Kidney epithelial cell (primary cell): ENCODE data around the gene GAS6. TPM values are rescaled to one million over a fixed set of nuclear protein-coding genes. Genes with fewer than 3 reads are reported as not detected.

Experiments used
- DNase-seq: peaks from one replicate; pipeline ENCODE4 v3.0.0-alpha.2; 2010; ENCODE audit warnings: low read depth
- H3K27me3 ChIP-seq: 2 replicates; pipeline ENCODE4 v1.6.0; 2011; ENCODE audit warnings: low read length; ENCODE audit not compliant: control insufficient read depth, insufficient read depth
- H3K36me3 ChIP-seq: 2 replicates; pipeline ENCODE4 v1.5.1; 2011; ENCODE audit warnings: low read length; ENCODE audit not compliant: control insufficient read depth, insufficient read depth
- H3K4me3 ChIP-seq: 2 replicates; pipeline ENCODE4 v1.5.1; 2011; ENCODE audit warnings: low read depth, mild to moderate bottlenecking, control low read depth, low read length
- total RNA-seq: library from RNA; depleted of rRNA; stranded (reverse); fragments of >200 nt; gene quantifications from 2 replicates; pipeline ENCODE4 v1.2.3, GENCODE V29; 2015
- TF ChIP-seq, protein P1 (sequence below): IDR thresholded peaks from 2 replicates; pipeline ENCODE4 v1.5.1; 2011; ENCODE audit warnings: mild to moderate bottlenecking, moderate library complexity, low read length, control low read depth, inconsistent platforms; ENCODE audit not compliant: insufficient read depth, poor library complexity, severe bottlenecking

GAS6 gene
- total RNA-seq, 1 donor from 2014 or later = 99.6 TPM

GRCh38 chr13:113805431-113806103, 58.3 kb downstream of the GAS6 start:
- no peak overlapping the region for H3K4me3 ChIP-seq
- DNase-seq = no peak
- no peaks in the 10 kb centered on the region for H3K27me3 ChIP-seq
- TF ChIP-seq, protein P1, sequence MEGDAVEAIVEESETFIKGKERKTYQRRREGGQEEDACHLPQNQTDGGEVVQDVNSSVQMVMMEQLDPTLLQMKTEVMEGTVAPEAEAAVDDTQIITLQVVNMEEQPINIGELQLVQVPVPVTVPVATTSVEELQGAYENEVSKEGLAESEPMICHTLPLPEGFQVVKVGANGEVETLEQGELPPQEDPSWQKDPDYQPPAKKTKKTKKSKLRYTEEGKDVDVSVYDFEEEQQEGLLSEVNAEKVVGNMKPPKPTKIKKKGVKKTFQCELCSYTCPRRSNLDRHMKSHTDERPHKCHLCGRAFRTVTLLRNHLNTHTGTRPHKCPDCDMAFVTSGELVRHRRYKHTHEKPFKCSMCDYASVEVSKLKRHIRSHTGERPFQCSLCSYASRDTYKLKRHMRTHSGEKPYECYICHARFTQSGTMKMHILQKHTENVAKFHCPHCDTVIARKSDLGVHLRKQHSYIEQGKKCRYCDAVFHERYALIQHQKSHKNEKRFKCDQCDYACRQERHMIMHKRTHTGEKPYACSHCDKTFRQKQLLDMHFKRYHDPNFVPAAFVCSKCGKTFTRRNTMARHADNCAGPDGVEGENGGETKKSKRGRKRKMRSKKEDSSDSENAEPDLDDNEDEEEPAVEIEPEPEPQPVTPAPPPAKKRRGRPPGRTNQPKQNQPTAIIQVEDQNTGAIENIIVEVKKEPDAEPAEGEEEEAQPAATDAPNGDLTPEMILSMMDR = no peak
- no peaks in the 10 kb centered on the region for H3K36me3 ChIP-seq

DNA sequence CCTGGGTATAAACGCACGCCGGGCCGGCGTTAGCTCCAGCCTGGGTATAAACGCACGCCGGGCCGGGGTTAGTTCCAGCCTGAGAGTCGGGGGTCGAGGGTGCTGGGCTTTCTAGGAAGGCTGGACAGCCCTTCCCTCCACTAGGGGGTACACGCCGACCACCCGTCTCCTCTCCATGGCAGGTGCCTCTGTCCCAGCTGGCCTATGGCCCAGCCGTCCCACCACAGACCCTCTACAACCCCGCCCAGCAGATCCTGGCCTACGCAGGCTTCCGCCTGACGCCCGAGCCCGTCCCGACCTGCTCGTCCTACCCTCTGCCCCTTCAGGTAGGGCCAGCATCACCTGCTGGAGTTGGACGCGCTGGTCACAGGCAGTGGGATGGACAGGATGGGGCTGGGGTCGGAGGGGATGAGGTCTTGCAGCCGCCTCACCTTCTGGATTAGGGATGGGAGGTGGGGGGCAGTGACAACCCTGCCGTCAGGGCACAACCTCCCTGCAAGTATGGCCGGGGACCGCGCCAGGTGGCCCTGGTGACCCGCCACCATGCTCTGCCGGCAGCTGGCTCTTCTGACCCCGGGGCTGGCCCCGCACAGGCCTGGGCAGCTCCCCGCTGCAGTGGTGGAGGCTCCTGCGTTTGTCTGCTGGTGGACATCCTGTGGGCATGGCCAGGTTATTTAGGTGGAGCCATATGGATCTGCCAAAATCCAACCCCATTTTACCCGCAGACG, 59.0 kb downstream of the GAS6 start:
- Histone ChIP-seq H3K4me3 (no peak overlapping the region), H3K27me3 (no peaks in the 10 kb centered on the region), H3K36me3 (no peaks in the 10 kb centered on the region)
- DNase-seq = no peak
- TF ChIP-seq, protein P1 = no peak

GRCh38 chr13:113804017-113804702, 59.7 kb downstream of the GAS6 start:
- no peak for DNase-seq
- H3K4me3 ChIP-seq = no peak overlapping the region
- TF ChIP-seq, protein P1 = no peak
- no peaks in the 10 kb centered on the region for H3K27me3 ChIP-seq
- H3K36me3 ChIP-seq = no peaks in the 10 kb centered on the region

DNA sequence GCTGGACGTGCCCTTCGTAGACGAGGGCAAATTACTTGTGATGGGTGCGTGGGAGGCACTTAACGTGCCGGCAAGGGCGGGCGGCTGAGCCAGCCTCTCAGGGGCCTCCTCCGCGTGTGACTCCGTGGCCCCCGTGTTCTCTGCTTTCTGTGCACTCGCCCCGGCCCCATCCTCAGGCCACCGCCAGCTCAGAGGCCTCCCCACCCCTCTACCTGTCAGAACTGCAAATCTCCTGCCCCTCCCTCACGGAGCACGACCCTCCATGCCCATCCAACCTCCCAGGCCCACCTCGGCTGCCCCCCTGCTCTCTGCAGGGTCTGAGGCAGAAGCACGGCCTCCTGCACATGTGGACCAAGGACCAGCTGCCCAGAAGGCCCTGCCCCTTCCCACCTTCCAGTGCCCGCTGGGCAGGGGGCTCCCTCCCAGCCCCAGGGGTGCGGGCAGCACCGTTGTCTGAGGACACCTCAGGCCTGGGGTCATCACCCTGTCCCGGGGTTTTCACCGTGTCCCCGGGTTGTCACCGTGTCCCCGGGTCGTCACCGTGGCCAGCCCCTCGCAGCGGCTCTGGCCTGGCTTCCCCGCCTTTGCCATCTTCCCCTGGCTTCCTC, 60.4 kb downstream of the GAS6 start:
- Histone ChIP-seq H3K27me3 (no peaks in the 10 kb centered on the region), H3K36me3 (no peaks in the 10 kb centered on the region), H3K4me3 (no peak overlapping the region)
- DNase-seq = no peak
- TF ChIP-seq, protein P1 = no peak

DNA sequence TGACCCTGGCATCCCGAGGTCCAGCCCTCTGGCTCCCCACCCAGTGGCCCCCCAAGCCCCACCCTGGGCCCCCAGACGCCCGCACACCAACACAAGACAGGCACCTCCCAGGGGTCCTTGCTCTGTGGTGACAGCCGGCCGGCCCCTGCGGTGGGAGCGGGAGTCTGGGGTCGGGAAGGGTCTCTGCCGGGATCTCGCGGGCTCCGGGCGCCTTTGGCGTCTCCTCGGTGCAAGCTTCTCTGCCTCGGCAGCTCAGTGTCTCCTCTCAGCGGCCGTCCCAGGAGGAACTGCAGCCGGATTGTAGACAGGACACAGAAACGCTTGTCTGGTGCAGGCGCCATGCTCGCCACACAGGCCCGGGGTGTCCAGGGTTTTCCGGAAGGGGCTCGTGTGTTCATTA, 61.1 kb downstream of the GAS6 start:
- H3K27me3 ChIP-seq = no peaks in the 10 kb centered on the region
- H3K4me3 ChIP-seq = no peak overlapping the region
- TF ChIP-seq, protein P1 = no peak
- no peaks in the 10 kb centered on the region for H3K36me3 ChIP-seq
- DNase-seq = no peak
